ENCODE data around the gene GRM5.
"Not testable (repeated sequence)": the region's sequence is repeated elsewhere in the genome, so short reads cannot be mapped to it uniquely, and the experiment has no call there.

GRM5 gene

GRCh38 chr11:89052220-89052619 is 13.6 kb downstream of the GRM5 start:
- H3K4me3 ChIP-seq (ENCODE audit: low read depth, low read length) = no peak overlapping the region
- DNase-seq (ENCODE audit: low read depth) = no peak
- TF ChIP-seq CTCF (IDR thresholded peaks at IDR 0.05; ENCODE audit: insufficient read depth, low read depth, low read length, missing control alignments) = no peak

- H3K4me3 ChIP-seq (ENCODE audit: low read depth, low read length); DNase-seq (ENCODE audit: low read depth): not testable (repeated sequence)
Measured at GRCh38 chr11:89047159-89047558, 18.6 kb downstream of the GRM5 start.

GRCh38 chr11:89043861-89044588 is 21.8 kb downstream of the GRM5 start:
- not testable (repeated sequence) for DNase-seq (ENCODE audit: low read depth); H3K4me3 ChIP-seq (ENCODE audit: low read depth, low read length)

GRCh38 chr11:89029671-89030070 is 36.1 kb downstream of the GRM5 start:
- H3K4me3 ChIP-seq (ENCODE audit: low read depth, low read length); DNase-seq (ENCODE audit: low read depth): not testable (repeated sequence)

GRCh38 chr11:89021339-89021738 is 44.4 kb downstream of the GRM5 start:
- DNase-seq (ENCODE audit: low read depth) = no peak
- no peak for TF ChIP-seq CTCF (IDR thresholded peaks at IDR 0.05; ENCODE audit: insufficient read depth, low read depth, low read length, missing control alignments)
- no peak overlapping the region for H3K4me3 ChIP-seq (ENCODE audit: low read depth, low read length)

GRCh38 chr11:89019827-89020547 is 45.8 kb downstream of the GRM5 start:
- not testable (repeated sequence) for DNase-seq (ENCODE audit: low read depth); H3K4me3 ChIP-seq (ENCODE audit: low read depth, low read length)

- no peak for TF ChIP-seq CTCF (IDR thresholded peaks at IDR 0.05; ENCODE audit: insufficient read depth, low read depth, low read length, missing control alignments)
- DNase-seq (ENCODE audit: low read depth) = no peak
- H3K4me3 ChIP-seq (ENCODE audit: low read depth, low read length) = no peak overlapping the region
Measured at GRCh38 chr11:89016214-89016613, 49.6 kb downstream of the GRM5 start.

GRCh38 chr11:89015614-89016013 is 50.2 kb downstream of the GRM5 start:
- no peak for TF ChIP-seq CTCF (IDR thresholded peaks at IDR 0.05; ENCODE audit: insufficient read depth, low read depth, low read length, missing control alignments)
- DNase-seq (ENCODE audit: low read depth) = no peak

GRCh38 chr11:89000852-89001251 is 64.9 kb downstream of the GRM5 start:
- DNase-seq (ENCODE audit: low read depth) = not testable (repeated sequence)

More at GRCh38 chr11:89015614-89016013, 50.2 kb downstream of the GRM5 start:
- H3K4me3 ChIP-seq (ENCODE audit: low read depth, low read length) = no peak overlapping the region

More at GRCh38 chr11:89000852-89001251, 64.9 kb downstream of the GRM5 start:
- not testable (repeated sequence) for H3K4me3 ChIP-seq (ENCODE audit: low read depth, low read length)
